CD4-positive, alpha-beta T cell treated with Interleukin-17A for 4 hours (primary cell): Measurements from ENCODE around the gene NAA10.
A peak's percentile ranks its signal among the peaks of the same experiment; 100 is the strongest.

Source experiments
- DNase-seq: peaks from one replicate; pipeline ENCODE4 v3.0.0-alpha.2; 2020; ENCODE audit warnings: mixed read lengths

NAA10 gene

DNA sequence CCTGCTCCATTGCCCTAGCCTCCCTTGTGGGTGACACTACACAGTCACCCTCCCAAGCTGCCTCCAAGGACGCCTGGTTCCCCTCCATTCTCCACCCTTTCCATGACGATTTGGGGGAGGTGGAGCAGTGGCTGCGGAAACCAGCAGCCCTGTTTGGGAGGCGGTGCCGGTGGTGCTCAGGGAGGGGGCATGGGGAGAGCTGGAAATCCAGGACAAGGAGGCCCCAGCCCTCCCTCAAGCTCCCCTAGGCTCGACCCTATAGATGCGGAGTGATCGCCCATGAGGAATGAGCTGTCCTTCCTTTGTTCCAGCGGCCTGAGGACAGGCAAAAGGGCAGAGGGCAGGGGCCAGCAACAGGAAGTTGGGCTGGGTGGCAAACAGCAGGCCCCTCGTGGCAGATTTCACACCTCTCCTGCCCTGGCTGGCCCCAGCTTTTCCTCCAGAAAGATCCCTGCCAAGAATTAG, 13.2 kb upstream of the NAA10 start:
- no peak for DNase-seq

DNA sequence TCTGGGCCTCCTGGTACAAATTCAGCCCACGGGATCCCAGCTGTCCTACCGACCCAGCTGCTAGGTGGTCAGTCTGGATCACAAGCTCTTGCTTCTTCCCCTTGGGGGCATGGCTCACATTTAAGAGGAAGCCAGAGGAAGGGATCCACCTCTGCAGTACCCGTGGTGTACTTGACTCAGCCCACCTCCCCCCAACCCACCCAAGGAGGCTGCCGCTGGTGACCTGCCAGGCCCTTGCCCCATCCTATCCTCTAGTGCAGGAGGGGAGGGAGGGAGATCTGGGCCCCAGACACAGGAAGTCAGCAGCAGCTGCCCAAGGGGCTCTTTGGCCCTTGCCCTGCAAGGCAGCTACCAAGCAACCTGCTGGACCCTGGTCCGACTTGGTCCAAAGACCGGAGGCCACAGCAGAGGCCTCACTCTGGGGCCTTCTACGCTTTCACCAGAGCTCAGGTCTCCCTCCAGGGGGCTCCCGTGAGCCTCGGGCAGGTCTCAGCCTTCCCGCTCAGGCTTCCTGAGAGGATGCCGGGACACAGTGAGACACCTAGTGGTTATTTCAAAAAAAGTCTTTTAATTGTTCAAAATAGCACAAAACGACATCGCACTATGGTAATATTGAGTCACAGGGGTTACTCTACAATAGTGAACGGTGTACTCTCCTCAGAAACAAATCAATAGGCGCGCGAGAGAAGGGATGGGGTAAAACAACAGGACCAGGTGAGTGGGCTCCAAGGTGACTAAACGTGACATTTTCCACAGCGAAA, 12.4 kb upstream of the NAA10 start:
- peak; percentile 87 for DNase-seq

GRCh38 chrX:153945956-153946943, 11.4 kb upstream of the NAA10 start:
- no peak for DNase-seq

- no peak for DNase-seq
Observed at GRCh38 chrX:153944800-153945150, 9.9 kb upstream of the NAA10 start.

GRCh38 chrX:153944140-153944799, 9.4 kb upstream of the NAA10 start, which contains the start of gene RENBP:
Gene RENBP (minus strand): TSS chrX:153944643. CDS start chrX:153944610, 33 bp downstream.
- DNase-seq = peak; percentile 75

- DNase-seq = no peak
Observed at GRCh38 chrX:153941336-153942252, 6.8 kb upstream of the NAA10 start.

DNA sequence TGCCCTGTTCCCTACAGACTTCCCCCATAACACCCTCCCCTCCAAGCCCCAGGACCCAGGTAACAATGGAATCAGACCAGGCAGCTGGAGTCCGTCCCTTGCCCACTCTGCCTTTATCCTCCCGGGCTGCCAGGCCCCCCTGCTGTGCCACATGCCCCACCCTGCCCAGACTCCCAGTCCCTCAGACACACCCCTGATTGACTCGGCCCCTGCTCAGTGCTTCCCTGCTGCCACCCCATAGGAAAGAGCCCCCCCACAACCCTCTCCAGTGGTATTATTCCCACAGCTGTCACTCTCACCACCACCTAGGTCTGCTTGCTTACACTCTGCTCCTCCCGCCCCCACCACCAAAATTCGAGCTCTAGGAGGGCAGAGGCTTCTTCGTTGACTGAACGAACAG, 4.7 kb upstream of the NAA10 start:
- DNase-seq = no peak

- DNase-seq = no peak
Observed at GRCh38 chrX:153938226-153938786, 3.5 kb upstream of the NAA10 start.

DNA sequence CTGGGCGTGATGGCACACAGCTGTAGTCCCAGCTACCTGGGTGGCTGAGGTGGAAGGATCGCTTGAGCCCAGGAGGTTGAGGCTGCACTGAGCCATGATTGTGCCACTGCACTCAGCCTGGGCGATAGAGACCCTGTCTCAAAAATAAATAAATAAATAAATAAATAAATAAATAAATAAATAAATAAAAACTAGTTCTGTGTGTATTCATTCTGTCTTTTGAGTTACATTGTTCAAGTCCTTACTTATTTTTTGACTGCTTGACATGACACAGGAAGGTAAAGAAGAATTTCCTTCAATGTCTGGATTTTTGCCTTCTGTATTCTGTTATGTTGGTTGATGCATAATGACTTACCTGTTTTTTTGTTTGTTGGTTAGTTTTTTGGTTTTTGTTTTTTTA, 2.2 kb upstream of the NAA10 start:
- no peak for DNase-seq

DNA sequence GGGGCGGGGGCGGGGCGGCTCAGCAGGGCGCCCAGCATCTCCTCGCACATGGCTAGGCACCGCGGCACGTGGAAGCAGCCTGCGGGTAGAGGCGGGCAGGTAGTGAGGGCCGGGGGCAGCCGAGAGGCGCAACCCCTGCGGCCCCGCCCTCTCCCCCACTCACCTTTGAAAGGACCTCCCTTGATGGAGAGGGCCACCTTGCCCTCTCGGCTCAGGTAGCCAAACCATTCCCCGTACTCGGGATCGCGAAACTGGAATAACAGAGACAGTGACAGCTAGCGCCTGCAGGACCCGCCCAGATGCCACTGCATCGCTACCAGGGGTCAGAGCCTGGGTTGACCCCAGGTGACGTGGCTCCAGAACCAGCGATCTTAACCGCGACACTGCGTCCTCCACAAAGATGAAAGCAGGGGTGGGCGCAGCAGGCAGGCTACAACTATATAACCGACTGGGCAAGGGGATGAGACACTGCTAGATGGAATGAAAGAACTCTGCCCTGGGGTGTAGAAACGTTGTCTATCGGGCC, 552 bp upstream of the NAA10 start:
- DNase-seq = no peak

- DNase-seq = no peak
Observed at GRCh38 chrX:153934148-153934761, 582 bp downstream of the NAA10 start.

DNA sequence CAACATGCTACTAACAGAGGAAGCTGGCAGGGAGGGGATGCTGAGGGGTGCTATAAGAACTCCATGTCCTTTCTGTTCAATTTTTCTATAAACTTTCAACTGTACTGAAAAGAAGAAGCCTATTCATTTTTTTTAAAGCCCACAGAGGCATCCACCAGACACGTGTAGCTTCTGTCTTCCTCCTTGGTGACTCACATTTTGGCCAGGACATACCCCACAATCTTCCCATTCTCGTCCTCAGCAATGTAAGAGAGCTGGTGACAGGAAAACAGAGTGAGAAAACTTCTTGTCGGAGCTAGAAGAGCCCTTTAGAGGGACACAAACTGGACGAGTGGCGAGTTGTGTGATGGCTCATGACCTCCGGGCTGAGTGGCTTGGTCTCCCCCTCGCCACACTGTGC, 1.1 kb downstream of the NAA10 start:
- DNase-seq = no peak

DNA sequence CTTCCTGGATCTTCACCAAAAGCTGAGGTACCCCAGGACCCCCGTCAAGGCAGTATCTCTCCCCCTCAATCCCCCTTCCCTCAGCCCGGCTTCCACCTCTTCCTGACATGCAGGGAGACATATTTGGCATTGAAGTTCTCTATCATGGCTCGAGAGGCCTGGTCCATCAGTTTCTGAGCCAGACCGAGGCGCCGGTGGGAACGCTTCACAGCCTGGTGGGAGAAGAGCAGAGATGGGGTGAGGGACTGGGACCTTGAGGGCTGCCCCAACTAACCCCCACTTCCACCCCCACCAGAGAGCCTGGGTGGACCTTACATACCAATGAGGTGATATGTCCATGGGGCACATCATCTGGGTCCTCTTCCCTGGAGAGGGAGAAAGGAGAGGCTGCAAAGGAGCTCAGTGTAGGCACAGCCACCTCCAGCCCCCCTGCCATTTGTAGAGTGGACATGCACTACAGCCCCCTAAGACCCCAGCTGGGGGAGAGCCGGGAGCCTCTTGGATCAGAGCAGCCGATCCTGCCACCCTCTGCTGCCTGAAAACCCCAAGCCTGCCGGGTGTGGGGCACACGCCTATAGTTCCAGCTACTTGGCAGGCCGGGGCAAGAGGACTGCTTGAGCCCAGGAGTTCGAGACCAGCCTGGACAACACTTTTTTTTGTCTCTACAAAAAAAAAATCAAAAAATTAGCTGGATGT, 2.5 kb downstream of the NAA10 start:
- no peak for DNase-seq

GRCh38 chrX:153931748-153932147, 3.1 kb downstream of the NAA10 start:
- DNase-seq = no peak

GRCh38 chrX:153931151-153931550, 3.7 kb downstream of the NAA10 start:
- no peak for DNase-seq

DNA sequence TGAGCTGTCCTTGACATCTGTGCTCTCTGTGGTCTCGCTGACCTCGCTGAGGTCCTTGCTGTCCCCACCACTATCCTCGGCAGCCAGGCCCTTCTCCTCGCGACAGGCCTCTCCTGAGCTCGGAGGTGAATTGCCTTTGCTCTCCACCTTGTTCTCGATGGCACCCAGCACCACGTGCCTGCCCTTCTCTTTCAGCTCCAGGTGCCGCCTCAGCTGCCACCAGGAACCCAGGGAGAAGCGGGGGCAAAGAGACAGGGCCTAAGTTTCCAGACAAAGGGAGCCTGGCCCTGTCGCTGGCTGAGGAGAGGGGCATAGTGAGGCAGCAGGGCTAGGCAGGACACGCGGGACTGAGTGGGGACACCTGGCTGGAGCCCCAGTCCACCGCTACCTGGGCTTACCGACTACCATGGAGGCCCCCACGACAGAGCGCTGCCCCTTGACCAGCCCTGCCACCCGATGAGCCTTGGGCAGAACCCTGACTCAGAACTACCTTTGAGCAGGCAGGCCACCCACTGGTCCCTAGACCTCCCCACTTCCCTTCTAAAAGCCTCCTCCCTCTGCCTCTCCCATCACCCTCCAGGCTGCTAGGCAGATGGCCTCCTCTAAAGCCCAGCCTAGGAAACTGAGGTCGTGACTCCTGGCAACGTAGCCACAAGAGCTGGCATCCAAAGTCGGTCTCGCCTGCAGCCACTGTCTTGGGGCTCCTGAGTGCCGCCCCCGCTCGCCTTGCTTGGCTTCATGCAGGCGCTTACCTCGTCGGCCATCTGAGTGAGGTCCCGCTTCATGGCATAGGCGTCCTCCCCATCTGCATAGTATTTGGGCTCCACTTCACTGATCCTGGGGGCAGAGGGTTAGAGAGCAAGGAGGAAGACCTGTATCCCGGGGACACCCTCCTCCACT, 4.6 kb downstream of the NAA10 start:
- DNase-seq = no peak

- DNase-seq = no peak
Observed at GRCh38 chrX:153929576-153929975, 5.3 kb downstream of the NAA10 start.

DNA sequence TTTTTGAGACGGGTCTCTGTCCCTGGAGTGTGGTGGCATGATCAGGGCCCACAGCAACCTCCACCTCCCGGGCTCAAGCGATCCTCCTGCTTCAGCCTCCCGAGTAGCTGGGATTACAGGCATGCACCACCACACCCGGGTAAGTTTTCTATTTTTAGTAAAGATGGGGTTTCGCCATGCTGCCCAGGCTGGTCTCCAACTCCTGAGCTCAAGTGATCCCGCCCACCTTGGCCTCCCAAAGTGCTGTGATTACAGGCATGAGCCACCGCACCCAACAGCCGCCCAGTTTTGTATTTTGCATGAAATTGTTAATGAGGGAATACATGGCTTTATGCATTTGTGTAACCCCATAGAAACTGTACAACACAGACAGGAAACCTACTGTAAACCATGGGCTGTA, 6.0 kb downstream of the NAA10 start:
- no peak for DNase-seq
